ENCODE results near the gene ANKRD13D. TPM values are rescaled to one million over a fixed set of nuclear protein-coding genes. Genes with fewer than 3 reads are reported as not detected.
"Not testable (repeated sequence)": the region's sequence is repeated elsewhere in the genome, so short reads cannot be mapped to it uniquely, and the experiment has no call there.

ANKRD13D gene
- total RNA-seq, 1 donor from 2014 or later: 40.8 TPM

GRCh38 chr11:67255864-67256263 lies 33.2 kb upstream of the ANKRD13D start:
- H3K4me3 ChIP-seq (ENCODE audit: insufficient read depth, low read depth, low read length): no peak overlapping the region
- H3K9me3 ChIP-seq (ENCODE audit: insufficient read depth, low read depth, low read length): no peaks in the 10 kb centered on the region
- Mint-ChIP-seq H3K4me3 (ENCODE audit: unreplicated experiment) (no peak overlapping the region), H3K36me3 (ENCODE audit: low read depth, unreplicated experiment) (peaks cover 28% of the 10 kb centered on the region), H3K27me3 (ENCODE audit: low read depth, unreplicated experiment) (no peaks in the 10 kb centered on the region), H3K27ac (ENCODE audit: unreplicated experiment) (no peak overlapping the region), H3K9me3 (ENCODE audit: unreplicated experiment) (no peaks in the 10 kb centered on the region), H3K4me1 (ENCODE audit: low read depth, unreplicated experiment) (peaks cover 13% of the 10 kb centered on the region)
- peaks cover 57% of the 10 kb centered on the region for H4K20me1 ChIP-seq (ENCODE audit: insufficient read depth, low read length)
- no peak for TF ChIP-seq CTCF (IDR thresholded peaks at IDR 0.05; ENCODE audit: insufficient read depth, low read depth, low read length)
- TF ChIP-seq EZH2 (IDR thresholded peaks at IDR 0.05; ENCODE audit: insufficient read depth, low read length): no peak
- no peak overlapping the region for H3K9ac ChIP-seq (ENCODE audit: low read length)
- no peak overlapping the region for H2AFZ ChIP-seq (ENCODE audit: low read depth, low read length)
- H3K79me2 ChIP-seq (ENCODE audit: insufficient read depth, low read length): peaks cover 3% of the 10 kb centered on the region
- FAIRE-seq: no peak
- H3K4me1 ChIP-seq (ENCODE audit: insufficient read depth, low read length): no peaks in the 10 kb centered on the region
- peaks cover 56% of the 10 kb centered on the region for H3K36me3 ChIP-seq (ENCODE audit: insufficient read depth, low read length)
- DNase-seq (ENCODE audit: low read depth): no peak
- no peak overlapping the region for H3K4me2 ChIP-seq (ENCODE audit: low read length)
- no peak overlapping the region for H3K27ac ChIP-seq (ENCODE audit: low read depth, low read length)
- H3K27me3 ChIP-seq (ENCODE audit: insufficient read depth, low read length): no peaks in the 10 kb centered on the region

- Mint-ChIP-seq H3K36me3 (ENCODE audit: low read depth, unreplicated experiment) (peaks cover 26% of the 10 kb centered on the region), H3K4me1 (ENCODE audit: low read depth, unreplicated experiment) (peaks cover 13% of the 10 kb centered on the region), H3K27ac (ENCODE audit: unreplicated experiment) (peak overlapping the region; percentile 87), H3K9me3 (ENCODE audit: unreplicated experiment) (no peaks in the 10 kb centered on the region), H3K4me3 (ENCODE audit: unreplicated experiment) (no peak overlapping the region), H3K27me3 (ENCODE audit: low read depth, unreplicated experiment) (no peaks in the 10 kb centered on the region)
- Histone ChIP-seq H3K27me3 (ENCODE audit: insufficient read depth, low read length) (no peaks in the 10 kb centered on the region), H3K79me2 (ENCODE audit: insufficient read depth, low read length) (no peaks in the 10 kb centered on the region), H3K27ac (ENCODE audit: low read depth, low read length) (no peak overlapping the region), H2AFZ (ENCODE audit: low read depth, low read length) (no peak overlapping the region), H3K9me3 (ENCODE audit: insufficient read depth, low read depth, low read length) (no peaks in the 10 kb centered on the region), H4K20me1 (ENCODE audit: insufficient read depth, low read length) (peaks cover 50% of the 10 kb centered on the region), H3K4me3 (ENCODE audit: insufficient read depth, low read depth, low read length) (no peak overlapping the region), H3K9ac (ENCODE audit: low read length) (no peak overlapping the region), H3K4me1 (ENCODE audit: insufficient read depth, low read length) (peaks cover 5% of the 10 kb centered on the region), H3K4me2 (ENCODE audit: low read length) (no peak overlapping the region), H3K36me3 (ENCODE audit: insufficient read depth, low read length) (peaks cover 48% of the 10 kb centered on the region)
- TF ChIP-seq EZH2 (IDR thresholded peaks at IDR 0.05; ENCODE audit: insufficient read depth, low read length): no peak
- TF ChIP-seq CTCF (IDR thresholded peaks at IDR 0.05; ENCODE audit: insufficient read depth, low read depth, low read length): no peak
- DNase-seq (ENCODE audit: low read depth): no peak
- no peak for FAIRE-seq
Observed at GRCh38 chr11:67256477-67257135, 32.5 kb upstream of the ANKRD13D start.

- Histone ChIP-seq H3K9ac (ENCODE audit: low read length) (no peak overlapping the region), H3K4me2 (ENCODE audit: low read length) (no peak overlapping the region), H3K9me3 (ENCODE audit: insufficient read depth, low read depth, low read length) (no peaks in the 10 kb centered on the region), H3K4me3 (ENCODE audit: insufficient read depth, low read depth, low read length) (no peak overlapping the region), H3K79me2 (ENCODE audit: insufficient read depth, low read length) (no peaks in the 10 kb centered on the region), H3K27me3 (ENCODE audit: insufficient read depth, low read length) (no peaks in the 10 kb centered on the region), H3K4me1 (ENCODE audit: insufficient read depth, low read length) (peaks cover 12% of the 10 kb centered on the region), H3K36me3 (ENCODE audit: insufficient read depth, low read length) (peaks cover 11% of the 10 kb centered on the region), H2AFZ (ENCODE audit: low read depth, low read length) (no peak overlapping the region), H3K27ac (ENCODE audit: low read depth, low read length) (no peak overlapping the region), H4K20me1 (ENCODE audit: insufficient read depth, low read length) (peaks cover 12% of the 10 kb centered on the region)
- peak overlapping the region; percentile 67 for H3K4me3 Mint-ChIP-seq (ENCODE audit: unreplicated experiment)
- DNase-seq (ENCODE audit: low read depth) (no peak), FAIRE-seq (no peak)
- H3K27me3 Mint-ChIP-seq (ENCODE audit: low read depth, unreplicated experiment): peaks cover 5% of the 10 kb centered on the region
- TF ChIP-seq CTCF (IDR thresholded peaks at IDR 0.05; ENCODE audit: insufficient read depth, low read depth, low read length): no peak
- no peak for TF ChIP-seq EZH2 (IDR thresholded peaks at IDR 0.05; ENCODE audit: insufficient read depth, low read length)
- peaks cover 11% of the 10 kb centered on the region for H3K36me3 Mint-ChIP-seq (ENCODE audit: low read depth, unreplicated experiment)
- H3K9me3 Mint-ChIP-seq (ENCODE audit: unreplicated experiment): no peaks in the 10 kb centered on the region
- H3K4me1 Mint-ChIP-seq (ENCODE audit: low read depth, unreplicated experiment): peaks cover 9% of the 10 kb centered on the region
- no peak overlapping the region for H3K27ac Mint-ChIP-seq (ENCODE audit: unreplicated experiment)
Observed at GRCh38 chr11:67260406-67260805, 28.7 kb upstream of the ANKRD13D start.

- H3K9me3 ChIP-seq (ENCODE audit: insufficient read depth, low read depth, low read length); H3K4me1 Mint-ChIP-seq (ENCODE audit: low read depth, unreplicated experiment); H3K27me3 Mint-ChIP-seq (ENCODE audit: low read depth, unreplicated experiment); H4K20me1 ChIP-seq (ENCODE audit: insufficient read depth, low read length); H3K9me3 Mint-ChIP-seq (ENCODE audit: unreplicated experiment); FAIRE-seq; H3K36me3 ChIP-seq (ENCODE audit: insufficient read depth, low read length); H3K27ac ChIP-seq (ENCODE audit: low read depth, low read length); H3K79me2 ChIP-seq (ENCODE audit: insufficient read depth, low read length); H3K36me3 Mint-ChIP-seq (ENCODE audit: low read depth, unreplicated experiment); H3K27me3 ChIP-seq (ENCODE audit: insufficient read depth, low read length): not testable (repeated sequence)
- H3K27ac Mint-ChIP-seq (ENCODE audit: unreplicated experiment): peak overlapping the region; percentile 12
- Histone ChIP-seq H2AFZ (ENCODE audit: low read depth, low read length) (peak overlapping the region; percentile 97), H3K4me3 (ENCODE audit: insufficient read depth, low read depth, low read length) (peak overlapping the region; percentile 50), H3K4me1 (ENCODE audit: insufficient read depth, low read length) (peaks cover 15% of the 10 kb centered on the region), H3K4me2 (ENCODE audit: low read length) (peak overlapping the region; percentile 96), H3K9ac (ENCODE audit: low read length) (peak overlapping the region; percentile 74)
- peak overlapping the region; percentile 69 for H3K4me3 Mint-ChIP-seq (ENCODE audit: unreplicated experiment)
- DNase-seq (ENCODE audit: low read depth): peak; percentile 10
Observed at GRCh38 chr11:67260885-67261639, 28.0 kb upstream of the ANKRD13D start.

All from astrocyte (in vitro differentiated cells and primary cell).